ENCODE measurements around the gene SLC45A3. TPM values are rescaled to one million over a fixed set of nuclear protein-coding genes. Genes with fewer than 3 reads are reported as not detected.
"Not testable (repeated sequence)": the region's sequence is repeated elsewhere in the genome, so short reads cannot be mapped to it uniquely, and the experiment has no call there.

The SLC45A3 gene
- polyA plus RNA-seq, 4 donors: 1.7 to 10.5 (median 7.7) TPM

DNA sequence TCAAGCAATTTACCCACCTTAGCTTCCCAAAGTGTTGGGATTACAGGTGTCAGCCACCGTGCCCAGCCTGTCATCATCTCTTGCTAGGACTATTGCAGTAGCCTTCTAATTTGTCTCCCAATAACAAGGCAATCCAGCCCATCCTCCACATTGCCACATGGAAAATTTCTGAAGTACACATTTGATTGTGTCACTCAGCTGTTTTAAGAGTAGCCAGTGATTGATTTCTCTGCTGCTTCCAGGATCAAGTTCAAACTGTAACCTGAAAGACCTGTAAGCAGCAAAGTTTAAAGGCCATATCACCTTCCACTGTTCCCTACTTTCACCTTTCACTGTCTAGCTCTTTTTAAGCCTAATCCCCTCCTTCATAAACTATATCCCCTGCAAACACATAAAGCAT is 40.7 kb downstream of the SLC45A3 start:
- no peak for DNase-seq (ENCODE audit: low read depth in 4 of 4, low spot score in 3 of 4)

DNA sequence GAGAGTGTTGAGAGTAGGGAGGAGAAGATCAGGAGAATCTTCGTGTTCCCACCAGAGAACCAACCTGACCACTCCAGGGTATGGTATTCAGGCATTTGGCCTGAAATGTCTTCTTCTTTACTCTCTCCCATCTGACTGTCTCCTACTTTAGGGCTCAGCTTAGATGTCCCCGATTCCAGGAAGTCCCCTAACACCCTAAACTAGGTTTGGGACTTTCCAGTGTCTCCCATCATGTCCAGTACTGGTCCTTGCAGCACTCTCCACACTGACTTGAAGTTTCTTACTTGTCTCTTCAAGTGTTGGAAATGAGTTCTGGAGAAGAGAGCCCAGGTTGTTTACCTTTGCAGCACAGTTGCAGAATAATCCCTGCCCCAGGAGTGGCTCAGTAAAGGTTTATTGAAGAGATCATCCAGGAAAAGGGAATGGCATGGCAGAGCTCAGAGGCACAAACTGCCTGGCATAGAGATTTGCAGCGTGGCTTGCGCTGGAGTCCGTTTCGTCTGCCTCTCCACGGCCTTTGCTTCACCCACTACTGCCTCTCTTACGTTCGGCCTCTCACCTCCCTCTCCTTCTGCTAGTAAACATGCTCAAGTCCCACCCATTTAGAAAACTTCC is 42.3 kb downstream of the SLC45A3 start:
- DNase-seq (ENCODE audit: low read depth in 4 of 4, low spot score in 3 of 4): no peak

DNA sequence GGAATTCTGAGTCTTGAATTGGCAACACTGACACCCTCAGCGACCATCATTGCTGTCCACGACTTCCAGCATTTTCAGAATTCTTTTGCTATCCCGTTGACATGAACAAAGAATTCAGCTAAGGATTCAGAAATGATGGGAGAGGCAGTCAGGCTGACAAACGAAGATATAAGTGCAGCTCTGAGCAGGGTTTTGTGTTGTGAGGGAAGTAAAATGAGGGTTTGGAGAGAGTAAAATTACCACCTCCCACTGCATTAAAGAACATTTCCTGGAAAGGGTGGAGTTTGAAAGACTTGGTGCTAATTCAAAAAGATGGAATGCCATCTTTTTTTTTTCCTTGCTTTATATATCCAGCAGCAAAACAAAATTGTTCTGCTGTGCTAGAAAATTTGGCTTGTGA is 43.6 kb downstream of the SLC45A3 start:
- no peak for DNase-seq (ENCODE audit: low read depth in 4 of 4, low spot score in 3 of 4)

DNA sequence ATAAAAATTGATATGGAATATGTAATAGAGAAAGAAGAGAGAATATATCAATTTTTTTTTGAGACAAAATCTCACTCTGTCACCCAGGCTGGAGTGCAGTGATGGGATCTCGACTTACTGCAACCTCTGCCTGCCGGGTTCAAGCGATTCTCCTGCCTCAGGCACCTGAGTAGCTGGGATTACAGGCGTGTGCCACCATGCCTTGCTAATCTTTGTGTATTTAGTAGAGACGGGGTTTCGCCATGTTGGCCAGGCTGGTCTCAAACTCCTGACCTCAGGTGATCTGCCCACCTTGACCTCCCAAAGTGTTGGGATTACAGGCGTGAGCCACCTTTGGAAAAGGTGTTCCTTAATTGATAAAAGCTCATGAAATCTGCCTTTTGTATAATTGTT is 44.2 kb downstream of the SLC45A3 start:
- DNase-seq (ENCODE audit: low read depth in 4 of 4, low spot score in 3 of 4): not testable (repeated sequence)

DNA sequence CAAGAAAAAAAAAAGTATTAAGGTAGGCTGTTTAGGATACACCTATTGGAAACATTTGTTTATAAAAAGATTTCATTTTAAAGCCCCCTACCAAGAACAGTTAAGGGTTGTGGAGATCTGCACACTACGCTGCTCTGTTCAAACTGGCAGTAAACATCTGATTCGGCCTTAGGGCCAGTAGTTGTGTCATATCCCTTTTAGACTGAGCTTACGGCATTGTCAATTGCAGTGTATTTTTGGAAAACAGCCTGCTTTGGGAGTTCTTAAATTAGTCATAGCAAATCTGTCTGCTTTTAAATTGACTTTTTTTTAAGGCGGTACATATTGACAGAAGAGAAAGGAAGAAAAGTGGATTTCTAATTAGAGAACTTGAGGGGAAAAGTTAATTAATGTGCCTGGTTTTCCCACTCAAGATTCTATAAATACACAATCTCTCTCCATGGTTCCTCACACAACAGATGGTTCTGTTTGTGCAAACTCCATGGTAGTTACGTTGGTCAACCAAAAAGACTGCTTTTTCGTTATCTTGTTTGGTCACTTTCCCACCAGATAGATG is 46.8 kb downstream of the SLC45A3 start:
- DNase-seq (ENCODE audit: low read depth in 4 of 4, low spot score in 3 of 4): no peak

DNA sequence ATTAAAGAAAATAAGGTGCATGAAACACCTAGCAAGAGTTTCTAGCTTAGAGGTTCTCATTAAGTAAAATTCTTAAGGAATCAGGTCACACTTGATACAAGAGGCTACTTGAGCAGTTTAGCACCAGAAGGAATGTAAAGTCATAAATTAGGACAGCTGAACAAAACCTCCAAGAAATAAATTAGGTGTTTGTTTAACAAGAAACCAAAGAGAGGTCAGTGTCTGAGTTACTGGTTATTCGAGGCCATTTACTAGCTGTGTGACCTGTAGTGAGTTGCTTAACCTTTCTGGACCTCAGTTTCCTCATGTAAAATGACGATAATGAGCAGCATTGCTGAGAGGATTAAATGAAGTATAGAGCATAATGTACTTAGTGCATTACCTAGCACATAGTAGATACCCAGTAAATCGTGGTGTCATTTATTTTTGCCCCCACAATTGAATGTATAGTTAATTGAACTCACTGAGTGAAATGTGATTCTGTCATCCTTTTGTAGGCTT is 47.6 kb downstream of the SLC45A3 start:
- peak in 1 of 4 donors; percentile 27 for DNase-seq (ENCODE audit: low read depth in 4 of 4, low spot score in 3 of 4)

DNA sequence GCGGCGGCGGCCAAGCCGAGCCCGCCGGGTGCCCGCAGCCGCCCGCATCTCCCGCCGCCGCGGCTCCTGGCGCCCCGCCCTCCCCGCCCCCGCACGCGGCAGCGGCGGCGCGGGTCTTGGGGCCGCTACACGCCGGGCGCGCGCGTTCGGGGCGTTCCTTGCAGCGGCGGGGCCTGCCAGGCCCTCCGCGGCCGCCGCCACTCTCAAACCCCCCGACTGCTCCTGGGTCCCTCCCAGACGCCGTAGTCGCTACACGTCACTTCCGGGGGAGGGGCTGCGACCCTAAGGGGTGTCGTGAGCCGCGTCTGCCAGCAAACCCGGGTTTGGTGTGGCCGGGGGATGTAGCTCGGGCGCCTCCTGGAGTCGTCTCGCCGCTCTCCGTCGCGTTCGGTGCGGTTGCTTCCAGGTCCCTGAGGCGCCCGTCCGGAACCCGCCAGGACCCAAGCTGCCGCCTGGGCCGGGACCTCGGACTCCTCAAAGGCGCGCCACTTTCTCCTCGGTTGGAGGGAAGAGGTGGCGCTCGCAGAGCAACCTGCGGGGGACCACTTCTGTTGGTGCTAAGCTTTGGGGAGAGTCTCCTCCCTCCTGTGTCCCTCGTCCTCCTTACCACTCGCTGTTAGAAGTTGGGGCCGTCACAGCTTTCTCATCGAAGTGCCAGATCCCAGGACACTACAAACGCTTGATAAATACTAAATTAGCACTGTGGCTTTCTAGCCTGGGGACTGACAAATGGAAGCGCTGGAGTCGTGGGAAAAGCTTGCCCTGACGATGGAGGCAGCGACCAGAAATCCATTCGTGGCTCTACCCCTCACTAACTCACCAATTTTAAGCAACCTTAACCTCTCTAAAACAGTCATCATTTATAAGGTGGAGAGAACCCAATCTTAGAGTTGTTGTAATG is 48.3 kb downstream of the SLC45A3 start, which contains the start of gene ELK4:
ELK4 (minus strand) TSS at position 244 of the 901 bp plus-strand sequence. CDS start 8,129 bp downstream, outside the sequence.
- DNase-seq (ENCODE audit: low read depth in 4 of 4, low spot score in 3 of 4): peak; percentile 93 to 97 (median 97)

DNA sequence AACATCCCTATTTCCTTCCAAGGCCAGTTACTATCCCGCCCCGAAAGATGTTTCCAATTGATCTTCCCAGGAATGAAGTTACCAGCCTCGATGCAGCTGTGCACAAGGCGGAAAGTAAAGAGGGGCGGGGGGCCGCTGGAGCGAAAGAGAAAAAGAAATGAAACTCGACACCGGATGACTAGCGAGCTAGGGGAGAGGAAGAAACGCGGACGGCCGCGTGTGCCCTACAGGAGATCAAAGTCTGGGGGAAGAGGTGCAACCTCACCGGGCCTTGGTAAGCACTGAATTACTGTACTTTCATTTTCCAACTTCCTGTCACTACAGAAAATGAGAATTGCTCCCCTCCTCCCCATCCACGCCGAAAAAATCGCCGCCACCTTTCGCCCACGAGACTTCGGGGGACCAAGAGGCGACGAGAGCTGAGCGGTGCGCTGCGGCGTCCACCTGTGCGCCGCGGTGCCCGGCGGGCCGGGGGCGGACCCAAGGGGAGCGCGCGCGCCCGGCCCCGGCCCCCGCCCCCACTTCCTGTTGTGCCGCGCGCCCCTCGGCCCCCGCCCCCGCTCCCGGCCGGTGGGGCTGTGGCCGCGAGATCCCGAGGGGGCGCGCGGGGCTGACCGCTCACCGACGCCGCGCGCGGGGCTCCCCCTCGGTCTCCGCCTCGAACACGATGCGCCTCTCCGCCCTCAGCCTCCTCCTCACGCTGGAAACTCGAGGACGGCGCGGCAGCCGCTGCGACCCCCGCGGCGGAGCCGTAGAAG is 49.1 kb downstream of the SLC45A3 start:
- peak in 2 of 4 donors; percentile 70 to 73 for DNase-seq (ENCODE audit: low read depth in 4 of 4, low spot score in 3 of 4)

DNA sequence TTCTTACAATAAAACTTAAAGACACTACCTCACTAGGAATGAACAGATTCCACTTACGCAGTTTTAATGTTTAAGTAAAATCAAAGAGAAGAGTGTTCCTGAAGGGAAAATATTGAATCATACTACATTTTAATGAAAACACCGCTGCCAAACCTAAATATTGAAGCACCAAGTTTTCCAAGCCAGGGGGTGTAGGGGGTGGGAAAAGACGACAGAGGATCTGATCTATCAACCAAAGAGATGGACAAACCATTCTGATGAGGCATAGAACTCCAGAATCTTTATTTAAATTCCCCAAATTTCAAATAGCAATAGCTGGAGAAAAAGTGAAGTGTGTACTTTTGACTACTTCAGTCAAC is 49.7 kb downstream of the SLC45A3 start:
- no peak for DNase-seq (ENCODE audit: low read depth in 4 of 4, low spot score in 3 of 4)

DNA sequence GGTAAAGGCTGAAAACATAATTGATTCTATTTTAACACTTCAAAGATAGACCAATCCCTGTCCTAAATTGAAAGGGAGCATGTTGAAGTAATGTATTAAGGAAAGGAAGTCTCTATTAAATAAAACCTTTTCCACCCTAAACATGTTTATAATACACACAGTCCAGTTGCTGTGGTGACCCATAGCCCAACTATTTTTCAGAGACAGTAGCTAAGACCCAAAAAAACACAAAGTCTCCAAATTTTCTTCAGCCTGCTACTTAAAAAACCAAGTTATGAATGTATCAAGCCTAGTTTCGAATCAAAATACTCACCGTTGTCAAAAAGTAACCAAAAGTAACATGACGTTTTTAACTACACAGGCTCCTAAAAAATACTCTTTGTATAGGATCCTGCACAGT is 50.1 kb downstream of the SLC45A3 start:
- DNase-seq (ENCODE audit: low read depth in 4 of 4, low spot score in 3 of 4): no peak

DNA sequence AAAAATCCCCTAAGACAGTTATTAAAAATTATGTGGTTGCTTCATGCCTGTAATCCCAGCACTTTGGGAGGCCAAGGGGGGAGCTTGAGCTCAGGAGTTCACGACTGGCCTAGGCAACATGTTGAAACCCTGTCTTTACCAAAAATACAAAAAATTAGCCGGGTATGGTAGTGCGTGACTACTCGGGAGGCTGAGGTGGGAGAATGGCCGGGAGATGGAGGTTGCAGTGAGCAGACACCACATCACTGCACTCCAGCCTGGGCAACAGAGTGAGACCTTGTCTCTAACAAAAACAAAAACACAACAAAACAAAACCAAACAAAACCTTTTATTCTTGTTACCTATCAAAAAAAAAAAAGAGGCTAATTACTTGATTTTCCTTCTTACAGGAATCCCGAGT is 50.6 kb downstream of the SLC45A3 start:
- no peak for DNase-seq (ENCODE audit: low read depth in 4 of 4, low spot score in 3 of 4)

DNA sequence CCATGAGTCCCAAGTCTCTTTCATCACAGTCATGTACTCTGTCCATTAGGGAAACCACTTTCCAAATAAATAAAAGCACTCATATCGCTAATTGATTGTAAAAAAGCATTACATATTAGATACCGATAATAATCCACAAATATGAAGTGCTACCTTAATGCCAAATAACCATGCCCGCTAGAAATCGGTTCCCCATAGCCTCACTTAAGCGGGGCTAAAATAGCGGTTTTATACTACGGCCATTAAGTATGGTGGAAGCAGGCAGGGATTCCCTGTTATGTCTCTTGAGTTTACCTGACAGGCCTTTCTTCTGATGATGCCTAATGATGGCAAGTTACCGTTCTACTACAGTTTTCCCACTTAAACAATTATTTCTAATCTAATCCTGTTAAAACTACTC is 52.4 kb downstream of the SLC45A3 start:
- no peak for DNase-seq (ENCODE audit: low read depth in 4 of 4, low spot score in 3 of 4)

DNA sequence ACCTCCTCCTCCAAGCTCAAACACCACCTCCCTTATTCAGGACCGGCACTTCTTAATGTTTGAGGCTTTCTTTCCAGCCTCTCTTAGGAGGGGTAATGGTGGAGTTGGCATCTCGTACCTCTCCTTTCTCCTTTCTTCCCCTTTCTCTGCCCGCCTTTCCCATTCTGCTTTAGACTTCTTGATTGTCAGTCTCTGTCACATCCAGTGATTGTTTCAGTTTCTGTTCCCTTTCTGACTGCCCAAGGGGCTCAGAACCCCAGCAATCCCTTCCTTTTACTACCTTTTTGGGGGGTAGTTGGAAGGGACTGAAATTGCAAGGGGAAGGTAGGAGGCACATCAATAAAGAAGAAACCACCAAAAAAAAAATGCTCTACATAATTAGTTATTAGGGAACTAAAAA is 54.1 kb downstream of the SLC45A3 start:
- DNase-seq (ENCODE audit: low read depth in 4 of 4, low spot score in 3 of 4): no peak

DNA sequence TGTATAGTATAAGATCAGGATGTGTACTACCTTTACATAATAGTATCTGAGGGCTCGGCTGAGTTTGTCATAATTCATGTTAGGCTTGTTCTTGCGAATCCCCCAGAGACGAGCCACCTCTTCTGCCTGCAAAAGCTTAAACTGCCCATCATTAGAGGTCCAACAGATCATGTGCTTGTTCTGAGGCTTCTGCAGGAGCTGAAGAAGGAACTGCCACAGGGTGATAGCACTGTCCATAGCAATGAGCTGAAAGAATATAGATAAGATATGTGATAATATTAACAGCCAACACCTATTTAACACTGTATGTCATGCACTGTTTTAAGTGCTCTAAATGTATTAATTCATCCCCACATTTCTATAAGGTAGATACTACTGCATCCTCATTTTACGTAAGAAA is 56.7 kb downstream of the SLC45A3 start:
- no peak for DNase-seq (ENCODE audit: low read depth in 4 of 4, low spot score in 3 of 4)

DNA sequence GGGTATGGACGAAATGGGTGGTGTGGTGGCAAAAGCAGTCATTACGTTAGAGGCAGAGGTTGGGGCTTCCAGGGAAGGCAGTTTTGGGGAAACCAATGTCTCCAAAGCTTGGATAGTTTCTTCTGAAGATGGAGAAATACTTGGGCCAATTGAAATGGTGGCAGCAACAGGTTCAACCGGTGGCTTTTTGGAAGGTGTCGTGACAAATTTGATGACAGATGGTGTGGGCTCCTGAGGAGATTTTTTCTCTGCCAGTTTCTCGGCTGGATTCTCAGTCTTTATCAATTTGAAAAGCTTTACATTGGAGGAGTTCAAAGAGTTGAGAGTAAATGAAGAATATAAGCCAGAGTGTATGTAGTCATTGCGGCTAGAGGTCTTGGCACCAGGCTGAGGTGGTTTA is 60.0 kb downstream of the SLC45A3 start:
- DNase-seq (ENCODE audit: low read depth in 4 of 4, low spot score in 3 of 4): no peak

DNA sequence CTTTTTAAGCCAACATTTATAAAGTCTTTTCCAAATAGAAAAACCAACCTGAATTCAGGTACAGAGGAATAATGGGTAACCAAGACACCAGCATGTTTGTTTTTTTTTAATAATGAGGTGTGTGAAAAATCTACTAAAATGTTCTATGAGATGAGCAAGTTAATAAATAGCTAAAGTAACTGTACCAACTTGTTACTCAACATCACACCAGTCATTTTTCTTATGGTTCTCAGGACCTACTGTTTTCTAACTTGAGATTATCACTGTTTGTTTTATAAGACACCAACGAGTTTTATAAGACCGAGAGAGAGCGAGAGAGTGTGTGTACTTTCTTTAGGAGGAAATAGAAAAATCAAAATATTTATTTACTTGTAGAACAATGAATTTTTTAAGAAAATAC is 60.9 kb downstream of the SLC45A3 start:
- DNase-seq (ENCODE audit: low read depth in 4 of 4, low spot score in 3 of 4): no peak

DNA sequence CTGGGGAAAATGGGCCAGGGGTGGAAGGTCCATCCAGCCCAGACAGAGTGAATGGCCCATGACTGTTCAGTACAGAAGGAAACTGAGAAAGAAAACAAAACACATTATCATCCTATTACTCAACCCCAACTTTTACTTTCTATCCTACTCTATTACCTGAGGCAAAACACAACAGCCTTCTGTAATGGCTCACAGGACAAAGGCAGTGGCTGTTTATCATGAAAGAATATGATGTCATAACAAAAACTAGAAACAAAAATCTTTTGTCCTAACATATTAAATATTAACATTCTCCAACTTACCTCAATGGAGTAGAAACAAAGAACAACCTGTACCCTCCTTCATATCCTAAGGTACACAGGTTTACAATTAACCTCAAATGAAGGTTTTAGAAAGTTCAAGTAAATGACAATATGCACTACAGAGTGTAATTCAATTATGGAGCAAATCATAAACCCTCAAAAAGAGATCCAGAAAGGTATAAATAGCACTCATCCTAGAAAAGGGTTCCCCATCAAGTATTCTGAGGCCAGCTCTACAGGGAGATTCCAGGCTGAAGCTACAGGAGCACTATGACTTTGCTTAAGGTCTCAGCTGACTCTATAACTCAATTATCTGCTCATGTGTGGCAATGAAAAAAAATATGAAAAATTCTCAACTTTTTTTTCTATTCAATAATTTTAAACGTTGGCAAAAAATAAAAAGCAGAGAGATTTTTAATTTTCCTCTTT is 63.6 kb downstream of the SLC45A3 start:
- DNase-seq (ENCODE audit: low read depth in 4 of 4, low spot score in 3 of 4): no peak

DNA sequence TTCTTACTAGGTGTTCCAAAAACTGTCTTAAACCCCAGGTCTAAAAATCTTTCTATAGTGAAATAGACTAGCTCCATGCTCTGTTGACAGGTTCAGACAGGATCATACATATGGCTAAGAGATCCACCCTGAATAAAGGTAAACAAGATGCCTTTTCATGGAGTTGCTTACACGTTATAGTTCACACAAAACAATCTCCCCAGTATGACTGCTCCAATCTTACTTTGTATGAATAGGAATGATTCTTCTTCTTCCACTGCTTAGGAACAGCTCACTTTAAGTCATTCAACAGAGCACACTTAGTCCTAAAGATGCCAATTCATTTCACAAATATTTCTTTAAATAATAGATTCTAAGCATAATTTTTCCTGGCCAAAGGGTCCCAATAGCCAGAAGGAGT is 64.5 kb downstream of the SLC45A3 start:
- no peak for DNase-seq (ENCODE audit: low read depth in 4 of 4, low spot score in 3 of 4)

DNA sequence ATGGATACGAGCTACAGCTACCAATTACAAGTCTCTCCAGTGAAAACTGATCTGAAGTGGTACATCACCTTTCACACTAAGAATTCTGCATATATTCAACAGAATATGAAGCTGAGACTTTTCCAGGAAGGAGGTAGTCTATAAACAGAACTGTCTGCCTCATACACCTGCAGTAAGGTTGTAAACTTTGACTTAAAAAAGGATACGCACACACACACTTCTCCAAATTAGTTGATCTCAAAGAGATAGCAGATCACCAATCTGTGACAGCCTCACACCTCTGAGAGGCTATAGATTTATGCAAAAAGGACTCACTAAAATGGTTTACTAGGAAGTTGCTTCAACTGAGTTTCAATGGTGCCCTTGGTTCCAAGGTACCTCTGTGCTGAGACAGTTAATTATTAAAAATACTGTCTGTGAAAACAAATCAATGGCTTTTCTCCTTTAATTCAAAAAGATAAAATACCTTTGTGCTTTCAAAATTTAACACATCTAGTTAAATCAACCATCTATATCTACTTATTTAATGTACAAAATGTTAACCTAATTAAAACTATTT is 66.4 kb downstream of the SLC45A3 start:
- DNase-seq (ENCODE audit: low read depth in 4 of 4, low spot score in 3 of 4): no peak

DNA sequence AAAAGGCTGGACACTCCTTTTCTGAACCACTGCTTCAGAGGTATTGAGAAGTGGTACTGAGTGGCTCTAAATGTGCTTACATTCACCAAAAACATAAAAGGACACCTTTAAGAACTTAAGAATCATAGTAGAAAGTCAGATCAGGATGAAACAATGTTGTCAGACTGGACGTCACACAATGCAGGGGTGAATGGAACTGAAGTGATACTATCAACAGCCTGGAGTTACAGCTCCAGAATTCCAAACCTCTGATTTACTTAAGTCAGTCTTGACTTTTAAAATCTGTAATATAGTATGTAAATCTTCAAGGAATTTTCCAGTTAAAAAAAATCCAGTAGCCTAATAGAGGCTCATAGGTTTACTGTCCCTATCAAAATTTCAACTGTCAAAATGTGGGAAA is 67.8 kb downstream of the SLC45A3 start:
- DNase-seq (ENCODE audit: low read depth in 4 of 4, low spot score in 3 of 4): no peak
